ENCODE results near the gene C16orf90.

GRCh38 chr16:3468501-3468900, 26.8 kb downstream of the C16orf90 start:
- no peak for TF ChIP-seq CTCF (conservative IDR thresholded peaks at IDR 0.05 in 1 of 2, IDR thresholded peaks at IDR 0.05 in 1 of 2; ENCODE audit: low read depth in 1 of 2, low read length in 2 of 2)
- TF ChIP-seq EZH2 (IDR thresholded peaks at IDR 0.05; ENCODE audit: low read length, missing control alignments), result no peak

Measured in fibroblast of lung (primary cell).